ENCODE results near the gene CSRNP2.
"Not testable (repeated sequence)": the region's sequence is repeated elsewhere in the genome, so short reads cannot be mapped to it uniquely, and the experiment has no call there.

The CSRNP2 gene

DNA sequence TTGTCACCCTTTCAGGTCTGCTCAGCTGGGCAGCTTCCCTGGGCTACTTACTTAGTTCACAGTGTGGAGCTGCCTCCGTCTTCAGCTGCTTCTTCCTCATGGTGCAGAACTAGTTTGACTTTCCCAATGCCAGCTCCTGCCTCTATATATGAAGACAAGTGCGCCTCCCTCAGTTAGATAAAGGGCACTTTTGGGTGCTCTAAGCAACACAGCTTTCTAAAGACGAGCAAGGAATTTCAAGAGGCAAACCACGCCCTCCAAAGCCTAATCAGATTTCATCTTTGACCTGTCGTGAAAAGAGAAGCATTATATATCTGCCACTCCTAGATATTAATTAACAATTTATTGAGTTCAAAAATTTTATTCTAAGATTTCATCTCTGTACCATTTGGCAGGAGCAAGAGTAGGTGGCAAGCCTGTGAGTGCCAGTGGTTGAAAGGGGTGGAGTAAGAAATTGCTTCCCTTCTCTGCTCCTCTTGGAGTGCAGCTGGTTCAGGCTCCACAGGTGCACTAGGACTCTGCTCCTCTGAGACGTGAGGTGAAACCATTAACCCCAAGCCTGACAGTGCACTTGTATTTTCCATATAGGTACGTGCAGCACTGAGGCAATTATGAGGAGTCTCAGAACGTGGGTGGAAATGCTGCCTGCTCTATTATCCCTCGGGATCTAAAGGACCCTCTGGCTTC, 55.1 kb downstream of the CSRNP2 start:
- DNase-seq (ENCODE audit: low read depth in 2 of 2) = no peak

- DNase-seq (ENCODE audit: low read depth in 2 of 2) = no peak
Measured at GRCh38 chr12:51027342-51027835, 56.0 kb downstream of the CSRNP2 start.

- peak; percentile 78 to 80 for DNase-seq (ENCODE audit: low read depth in 2 of 2)
Measured at GRCh38 chr12:51025836-51026638, 57.4 kb downstream of the CSRNP2 start, which contains the start of gene SLC11A2. TSS of gene SLC11A2 (minus strand) at chr12:51026384. CDS start at chr12:51010728, 15,656 bp downstream.

- no peak for DNase-seq (ENCODE audit: low read depth in 2 of 2)
Measured at GRCh38 chr12:51025338-51025835, 58.0 kb downstream of the CSRNP2 start.

DNA sequence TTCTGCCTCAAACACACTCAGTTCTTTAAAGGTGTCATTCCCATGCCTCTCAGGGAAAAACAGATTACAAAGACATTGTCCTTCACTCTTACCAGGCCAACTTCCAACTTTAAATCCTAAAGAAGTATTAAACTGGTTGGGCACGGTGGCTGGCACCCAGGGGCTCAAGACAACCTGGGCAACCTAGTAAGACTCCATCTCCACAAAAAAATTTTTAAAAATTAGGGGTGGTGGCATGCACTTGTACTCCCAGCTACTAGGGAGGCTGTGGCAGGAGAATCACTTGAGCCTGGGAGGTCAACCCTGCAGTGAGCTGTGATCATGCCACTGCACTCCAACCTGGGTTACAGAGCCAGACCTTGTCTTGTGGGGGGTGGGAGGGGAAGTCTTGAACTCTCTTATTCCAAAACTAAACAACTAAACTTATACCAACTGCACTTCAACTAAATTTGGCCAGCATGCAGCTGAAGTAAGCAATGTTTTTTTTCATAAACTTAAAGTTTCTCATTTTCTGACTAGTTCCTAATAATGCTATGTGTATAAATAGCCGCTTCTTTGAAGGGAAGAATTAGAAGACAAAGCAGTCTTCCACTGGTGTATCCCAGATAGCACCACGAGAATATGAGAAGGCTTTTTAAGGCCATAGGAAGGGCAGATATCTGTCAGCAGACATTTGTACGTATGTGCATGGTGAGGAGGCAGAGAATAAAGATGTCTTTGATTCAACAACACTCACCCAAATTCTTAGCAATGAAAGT, 59.6 kb downstream of the CSRNP2 start:
- DNase-seq (ENCODE audit: low read depth in 2 of 2) = no peak

- DNase-seq (ENCODE audit: low read depth in 2 of 2) = no peak
Measured at GRCh38 chr12:51021694-51022093, 61.7 kb downstream of the CSRNP2 start.

GRCh38 chr12:51020448-51021182, 62.8 kb downstream of the CSRNP2 start:
- DNase-seq (ENCODE audit: low read depth in 2 of 2) = no peak

- DNase-seq (ENCODE audit: low read depth in 2 of 2) = no peak
Measured at GRCh38 chr12:51019927-51020326, 63.5 kb downstream of the CSRNP2 start.

GRCh38 chr12:51018956-51019355, 64.4 kb downstream of the CSRNP2 start:
- DNase-seq (ENCODE audit: low read depth in 2 of 2) = no peak

DNA sequence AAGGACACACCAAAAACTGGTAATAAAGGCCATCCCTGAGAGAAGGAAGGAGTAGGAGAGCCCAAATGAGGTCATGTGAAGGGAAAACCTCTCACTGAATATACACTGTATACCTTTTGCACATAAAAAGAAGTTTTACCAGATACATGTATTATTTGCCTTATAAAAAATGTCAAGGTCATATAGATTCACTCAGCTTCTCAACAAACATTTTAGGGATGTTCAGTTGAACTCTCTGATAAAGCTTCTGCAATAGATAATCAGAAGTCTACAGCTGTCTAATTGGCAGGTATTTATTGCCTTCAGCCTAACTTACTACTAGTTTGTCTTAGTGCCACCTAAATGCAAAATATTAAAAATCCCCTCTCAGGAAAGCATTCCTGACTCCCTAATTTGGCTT, 65.9 kb downstream of the CSRNP2 start:
- DNase-seq (ENCODE audit: low read depth in 2 of 2) = no peak

GRCh38 chr12:51014467-51014866, 68.9 kb downstream of the CSRNP2 start:
- not testable (repeated sequence) for DNase-seq (ENCODE audit: low read depth in 2 of 2)

GRCh38 chr12:51013441-51013840, 70.0 kb downstream of the CSRNP2 start:
- DNase-seq (ENCODE audit: low read depth in 2 of 2) = no peak

DNA sequence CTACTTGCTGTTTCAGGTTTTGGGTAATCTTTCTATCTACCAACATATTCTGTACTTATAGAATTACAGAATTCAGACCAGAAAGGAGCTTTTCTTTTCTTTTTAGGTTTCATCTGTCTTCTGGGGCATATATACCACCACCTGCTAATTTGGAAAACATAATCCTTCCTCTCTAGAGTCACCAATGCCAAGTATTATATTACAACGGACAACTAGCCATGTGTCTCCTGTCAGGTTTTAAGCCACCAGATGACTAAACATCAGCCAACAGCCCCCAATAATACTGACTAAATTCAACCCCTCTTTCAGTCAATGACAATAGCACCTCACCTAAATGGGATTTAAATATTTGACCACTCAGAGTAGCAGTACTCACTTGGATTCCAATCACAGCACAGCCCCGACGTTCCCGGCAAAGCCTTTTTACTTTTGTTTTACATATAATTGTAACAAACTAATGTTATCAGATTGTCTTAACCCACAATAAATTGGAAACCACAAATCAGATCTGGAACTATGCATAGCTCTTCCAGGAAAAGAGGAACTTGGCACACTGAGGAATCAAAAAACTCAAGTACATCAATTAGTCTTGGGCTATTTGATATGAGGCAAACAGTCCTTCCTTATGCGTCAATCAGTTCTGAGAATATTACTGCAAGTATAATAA, 70.7 kb downstream of the CSRNP2 start:
- DNase-seq (ENCODE audit: low read depth in 2 of 2) = no peak

DNA sequence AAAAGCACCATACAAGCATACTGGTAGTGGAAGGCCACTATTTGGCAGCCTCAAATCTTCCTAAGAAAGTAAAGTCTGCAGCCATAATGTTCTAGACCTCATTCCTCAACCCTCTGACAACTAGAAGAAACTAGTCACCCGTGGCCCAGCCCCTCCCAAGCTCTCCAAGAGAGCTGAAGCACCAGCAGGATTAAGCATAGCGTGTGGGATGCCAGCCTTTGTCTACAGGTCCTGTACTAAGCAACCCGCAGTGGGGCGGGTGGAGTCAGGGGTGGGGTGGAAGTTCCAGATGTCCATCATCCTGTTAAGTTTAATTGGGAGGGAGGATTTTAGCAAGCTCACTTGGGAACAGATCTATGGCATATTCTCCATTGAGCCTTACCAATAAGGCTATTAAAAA, 71.4 kb downstream of the CSRNP2 start:
- no peak for DNase-seq (ENCODE audit: low read depth in 2 of 2)

Data from fibroblast of skin of left biceps (primary cell).